GM13976 (cell line): ENCODE measurements around the gene ZNF418.
"Not testable (repeated sequence)": the region's sequence is repeated elsewhere in the genome, so short reads cannot be mapped to it uniquely, and the experiment has no call there.

Experiments used
- DNase-seq: peaks from one replicate; pipeline ENCODE4 v3.0.0; 2012; ENCODE audit warnings: low spot score
- in situ Hi-C: fragments of 300-500 bp; cut with MboI; formaldehyde crosslinking; loops from one replicate; pipeline ENCODE4 v1.12.0; 2022; ENCODE audit warnings: low sequenced_read_pairs, mixed read lengths, inconsistent platforms; ENCODE audit not compliant: unreplicated experiment
- TF ChIP-seq, protein P1 (sequence below): IDR thresholded peaks from 2 replicates; pipeline ENCODE4 v1.5.1; 2012; ENCODE audit warnings: borderline replicate concordance, mild to moderate bottlenecking; ENCODE audit not compliant: insufficient read depth; ENCODE audit errors: extremely low read depth, missing control alignments, control extremely low read depth

Gene ZNF418

DNA sequence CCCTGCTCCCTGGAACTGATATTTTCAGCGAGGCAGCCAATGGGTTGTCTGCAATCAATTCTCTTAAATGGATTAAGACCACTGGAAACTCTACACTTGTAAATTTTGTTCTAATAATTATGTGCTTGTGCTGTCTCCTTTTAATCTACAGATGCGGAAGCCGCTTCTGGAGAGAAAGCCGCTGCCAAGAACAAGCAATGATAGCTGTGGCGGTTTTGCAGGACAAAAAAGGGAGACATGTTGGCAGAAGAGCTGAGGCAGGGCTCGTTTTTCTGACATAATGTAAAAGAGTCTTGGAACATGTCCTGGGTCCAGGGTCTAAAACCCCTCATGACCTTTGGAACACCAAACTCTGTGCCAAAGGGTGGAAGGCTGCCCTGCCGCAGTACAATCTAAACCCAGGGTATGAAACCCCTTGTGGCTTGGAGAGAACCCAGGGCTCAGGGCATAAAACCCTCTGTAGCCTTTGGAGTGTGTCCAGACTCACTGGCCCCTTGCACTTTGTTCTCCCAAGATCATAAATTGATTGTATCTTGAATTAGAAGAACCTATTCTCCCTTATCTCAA, 31.5 kb downstream of the ZNF418 start:
- in situ Hi-C loops = no loop called here
- TF ChIP-seq, protein P1, sequence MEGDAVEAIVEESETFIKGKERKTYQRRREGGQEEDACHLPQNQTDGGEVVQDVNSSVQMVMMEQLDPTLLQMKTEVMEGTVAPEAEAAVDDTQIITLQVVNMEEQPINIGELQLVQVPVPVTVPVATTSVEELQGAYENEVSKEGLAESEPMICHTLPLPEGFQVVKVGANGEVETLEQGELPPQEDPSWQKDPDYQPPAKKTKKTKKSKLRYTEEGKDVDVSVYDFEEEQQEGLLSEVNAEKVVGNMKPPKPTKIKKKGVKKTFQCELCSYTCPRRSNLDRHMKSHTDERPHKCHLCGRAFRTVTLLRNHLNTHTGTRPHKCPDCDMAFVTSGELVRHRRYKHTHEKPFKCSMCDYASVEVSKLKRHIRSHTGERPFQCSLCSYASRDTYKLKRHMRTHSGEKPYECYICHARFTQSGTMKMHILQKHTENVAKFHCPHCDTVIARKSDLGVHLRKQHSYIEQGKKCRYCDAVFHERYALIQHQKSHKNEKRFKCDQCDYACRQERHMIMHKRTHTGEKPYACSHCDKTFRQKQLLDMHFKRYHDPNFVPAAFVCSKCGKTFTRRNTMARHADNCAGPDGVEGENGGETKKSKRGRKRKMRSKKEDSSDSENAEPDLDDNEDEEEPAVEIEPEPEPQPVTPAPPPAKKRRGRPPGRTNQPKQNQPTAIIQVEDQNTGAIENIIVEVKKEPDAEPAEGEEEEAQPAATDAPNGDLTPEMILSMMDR = no peak
- no peak for DNase-seq

DNA sequence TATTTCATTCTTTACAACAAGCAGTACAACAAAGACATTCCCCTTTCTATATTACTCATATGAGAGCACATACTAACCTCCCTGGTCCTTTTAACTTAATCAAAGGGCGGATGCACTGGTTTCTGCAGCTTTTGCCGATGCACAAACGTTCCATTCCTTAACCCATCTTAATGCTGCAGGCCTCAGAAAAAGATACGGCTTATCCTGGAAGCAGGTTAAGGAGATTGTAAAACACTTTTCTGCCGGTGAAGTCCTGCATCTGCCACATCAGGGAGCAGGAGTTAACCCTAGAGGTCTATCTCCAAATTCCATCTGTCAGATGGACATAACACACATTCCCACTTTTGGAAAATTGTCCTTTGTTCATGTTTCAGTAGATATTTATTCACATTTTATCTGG, 34.9 kb downstream of the ZNF418 start:
- no peak for DNase-seq
- in situ Hi-C loops = no loop called here
- TF ChIP-seq, protein P1 = no peak

DNA sequence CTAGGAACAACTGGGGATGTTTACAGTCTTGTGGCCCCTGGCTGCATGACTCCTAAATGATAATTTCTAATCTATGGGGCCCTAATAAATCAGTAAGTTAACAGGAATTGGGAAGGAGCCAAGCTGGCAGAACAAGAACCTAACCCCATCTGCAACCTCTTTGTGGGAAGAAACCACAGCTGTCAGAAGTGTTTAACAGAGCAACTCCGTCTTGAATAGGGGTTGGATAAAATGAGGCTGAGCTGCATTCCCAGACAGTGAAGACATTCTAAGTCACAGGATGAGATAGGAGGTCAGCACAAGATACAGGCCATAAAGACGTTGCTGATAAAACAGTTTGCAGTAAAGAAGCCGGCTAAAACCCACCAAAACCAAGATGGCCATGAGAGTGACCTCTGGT, 44.5 kb downstream of the ZNF418 start:
- DNase-seq, in situ Hi-C loops: not testable (repeated sequence)

DNA sequence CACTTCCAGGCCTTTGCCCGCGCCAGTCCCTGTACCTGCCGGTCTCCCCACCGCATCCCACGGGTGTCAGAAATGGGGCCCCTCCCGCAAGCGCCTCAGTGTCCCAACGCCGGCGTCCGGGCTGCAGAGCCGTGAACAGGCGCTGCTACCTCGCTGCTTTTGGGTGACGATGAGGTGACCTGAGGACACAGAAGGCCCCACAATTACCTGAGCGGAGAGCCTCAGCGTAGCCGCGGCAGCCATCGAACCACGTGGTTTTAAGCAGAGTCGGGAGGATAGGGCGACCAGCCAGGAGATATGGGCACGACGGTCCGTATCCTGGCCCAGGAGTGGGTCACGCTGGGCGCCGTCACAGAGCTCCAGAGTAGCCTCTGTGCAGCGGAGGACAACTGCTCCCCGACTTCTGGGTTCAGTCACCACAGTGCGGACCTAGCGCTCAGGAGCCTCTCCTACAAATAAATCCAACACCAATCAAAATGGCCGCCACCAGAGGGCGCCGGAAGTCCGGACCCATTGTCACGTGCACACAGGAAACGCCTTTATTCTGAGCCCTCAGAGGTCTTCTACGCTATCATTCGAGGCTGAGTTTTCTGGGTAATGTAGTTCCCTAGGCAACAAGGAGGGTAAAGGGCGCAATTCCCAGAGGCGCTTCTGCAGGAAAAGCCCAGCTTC, 46.5 kb downstream of the ZNF418 start, which contains the start of gene ZNF814:
Gene ZNF814 (minus strand): TSS at position 478 of the 672 bp plus-strand sequence. CDS start 235 bp downstream, at position 243.
- DNase-seq = peak; percentile 80
- in situ Hi-C loops = no loop called here
- TF ChIP-seq, protein P1 = no peak

DNA sequence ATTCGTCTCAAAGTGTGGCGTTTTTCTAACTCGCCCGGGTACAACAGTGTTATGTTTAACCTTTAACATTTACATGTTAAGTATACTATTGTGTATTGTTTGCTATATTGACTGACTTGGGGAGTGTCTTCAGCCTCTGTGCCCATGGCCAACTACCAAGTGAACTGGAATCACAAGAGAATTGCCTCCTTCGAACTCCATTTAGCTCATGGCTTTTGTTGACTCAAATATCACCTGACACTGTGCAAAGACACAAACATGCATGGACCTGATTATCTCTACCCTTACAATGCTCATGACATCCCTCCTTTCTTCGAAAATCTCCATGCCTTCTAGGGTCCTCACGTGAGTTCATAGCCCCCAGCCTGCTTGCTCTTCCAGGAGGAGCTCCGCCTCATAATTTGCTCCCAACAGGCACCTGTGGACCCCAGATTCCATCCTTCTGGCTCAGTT, 47.1 kb downstream of the ZNF418 start:
- peak; percentile 30 for DNase-seq
- in situ Hi-C loops = no loop called here
- TF ChIP-seq, protein P1 = no peak

DNA sequence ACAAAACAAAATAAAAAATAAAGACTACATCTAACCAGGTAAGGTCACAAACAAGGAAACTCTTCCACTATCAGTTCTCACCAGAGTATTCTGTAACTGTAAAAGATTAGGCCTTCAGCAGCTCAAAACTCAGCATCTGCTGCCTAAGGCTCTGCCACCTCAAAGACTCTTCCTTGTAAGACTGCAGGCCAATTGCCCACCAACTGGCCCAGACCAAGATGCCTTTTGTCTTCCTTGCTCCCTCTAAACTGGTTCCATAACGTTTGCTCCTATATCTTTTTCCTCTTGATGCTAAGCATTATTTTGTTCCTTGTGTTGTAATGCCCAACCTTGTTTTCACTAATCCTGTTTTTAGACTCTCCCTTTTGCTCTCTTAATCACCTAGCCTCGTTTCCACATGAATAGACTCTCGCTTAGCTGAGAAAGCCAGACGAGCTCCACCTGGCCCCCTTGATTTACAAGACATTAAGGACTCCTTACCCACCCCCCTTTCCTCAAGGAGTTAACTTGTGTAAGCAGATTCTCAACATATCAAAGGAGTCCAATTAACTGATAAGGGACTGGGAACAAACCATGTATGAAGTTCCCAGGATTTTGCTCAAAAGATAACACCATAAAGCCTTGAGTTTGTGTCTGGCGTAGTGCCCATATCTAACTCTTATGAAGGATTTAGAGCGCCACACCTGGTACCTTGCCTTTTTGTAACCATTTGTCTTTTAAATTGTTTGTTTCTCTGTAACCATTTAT, 47.8 kb downstream of the ZNF418 start:
- TF ChIP-seq, protein P1 = no peak
- in situ Hi-C loops = no loop called here
- DNase-seq = no peak

DNA sequence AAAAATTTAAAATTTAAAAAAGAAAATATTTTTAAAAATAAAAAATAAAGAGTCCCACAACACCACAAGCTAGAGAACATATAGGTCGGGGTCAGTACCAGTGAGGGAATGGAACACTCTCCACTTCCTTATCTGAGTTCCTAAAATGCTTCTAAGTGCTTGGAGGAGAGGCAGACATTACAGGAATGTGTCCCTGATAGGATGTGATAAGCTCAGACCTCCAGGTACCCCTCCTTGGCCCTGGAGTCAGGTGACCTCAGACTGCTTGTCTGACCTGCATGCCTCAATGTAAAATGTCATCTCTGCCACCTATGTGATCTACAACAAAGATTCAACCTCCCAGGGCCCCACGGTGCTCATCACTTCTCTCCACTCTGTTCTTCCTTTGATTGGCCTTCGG, 49.2 kb downstream of the ZNF418 start:
- TF ChIP-seq, protein P1 = no peak
- in situ Hi-C loops = no loop called here
- no peak for DNase-seq

DNA sequence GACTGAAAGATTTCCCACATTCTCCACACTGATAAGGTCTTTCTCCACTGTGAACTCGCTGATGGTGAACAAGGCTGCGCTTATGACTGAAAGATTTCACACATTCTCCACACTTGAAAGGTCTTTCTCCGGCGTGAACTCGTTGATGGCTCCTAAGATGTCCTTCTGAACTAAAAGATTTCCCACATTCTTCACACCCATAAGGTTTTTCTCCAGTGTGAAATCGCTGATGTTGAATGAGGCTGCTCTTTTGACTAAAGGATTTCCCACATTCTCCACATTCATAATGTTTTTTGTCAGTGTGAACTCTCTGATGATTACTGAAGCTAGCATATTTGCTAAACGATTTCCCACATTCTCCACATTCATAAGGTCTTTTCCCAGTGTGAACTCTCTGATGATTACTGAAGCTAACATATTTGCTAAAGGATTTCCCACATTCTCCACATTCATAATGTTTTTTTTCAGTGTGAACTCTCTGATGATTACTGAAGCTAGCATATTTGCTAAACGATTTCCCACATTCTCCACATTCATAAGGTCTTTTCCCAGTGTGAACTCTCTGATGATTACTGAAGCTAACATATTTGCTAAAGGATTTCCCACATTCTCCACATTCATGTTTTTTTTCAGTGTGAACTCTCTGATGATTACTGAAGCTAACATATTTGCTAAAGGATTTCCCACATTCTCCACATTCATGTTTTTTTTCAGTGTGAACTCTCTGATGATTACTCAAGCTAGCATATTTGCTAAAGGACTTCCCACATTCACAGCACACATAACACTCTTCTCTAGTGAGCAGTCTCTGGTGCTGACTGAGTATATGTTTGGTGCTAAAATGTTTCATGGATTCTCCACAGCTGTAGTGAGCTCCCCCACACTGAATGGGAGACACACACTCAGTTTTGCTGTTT, 61.1 kb downstream of the ZNF418 start:
- in situ Hi-C loops, DNase-seq: not testable (repeated sequence)
